DMS114 treated with DMSO at 0.1 percent for 48 hours (cell line): ENCODE results near the gene ZNF268.
A peak's percentile ranks its signal among the peaks of the same experiment; 100 is the strongest.

Experiments used
- DNase-seq: peaks from one replicate; lab custom pipeline; 2025; ENCODE audit not compliant: unreplicated experiment; lab: John Stamatoyannopoulos, UW

Gene ZNF268

DNA sequence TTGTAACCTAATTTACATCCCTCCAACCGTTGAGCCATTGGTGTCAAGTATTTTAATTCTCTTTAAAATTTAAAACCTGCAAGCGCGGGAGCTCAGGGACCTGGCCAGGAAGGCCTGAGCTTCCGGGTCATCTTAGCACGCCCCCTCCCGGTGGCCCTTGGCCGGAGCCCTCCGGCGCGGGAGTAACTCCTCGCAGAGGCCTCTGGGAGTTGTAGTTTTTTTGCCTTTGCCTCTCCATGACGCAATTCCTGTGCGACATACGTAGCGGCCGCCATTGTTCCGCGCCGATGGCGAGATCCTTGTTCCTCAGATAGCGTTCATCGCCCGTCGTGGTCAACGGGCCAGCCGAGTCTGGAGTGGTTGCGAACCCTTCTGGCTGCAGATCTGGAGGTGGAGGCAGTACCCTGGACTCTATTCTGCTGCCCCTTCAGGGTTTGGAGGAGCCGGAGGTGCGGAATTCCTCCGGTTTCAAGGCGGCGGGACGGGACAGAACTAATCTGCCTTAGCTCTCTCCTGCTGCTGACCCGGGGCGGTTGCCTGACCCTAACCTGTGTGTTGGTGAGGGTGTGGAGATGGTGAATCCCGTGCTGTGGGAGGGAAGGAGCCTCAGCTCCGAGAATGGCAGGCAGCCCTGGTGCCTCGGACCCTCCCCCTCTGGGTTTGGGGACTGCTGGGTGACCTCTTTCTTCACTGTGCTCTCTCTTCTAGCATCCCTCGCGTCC lies at the start of gene ZNF268:
Gene ZNF268, plus strand, starts transcription at position 258 of the 722 bp plus-strand sequence. CDS start 503 bp downstream, outside the sequence.
- peak; percentile 89 for DNase-seq

DNA sequence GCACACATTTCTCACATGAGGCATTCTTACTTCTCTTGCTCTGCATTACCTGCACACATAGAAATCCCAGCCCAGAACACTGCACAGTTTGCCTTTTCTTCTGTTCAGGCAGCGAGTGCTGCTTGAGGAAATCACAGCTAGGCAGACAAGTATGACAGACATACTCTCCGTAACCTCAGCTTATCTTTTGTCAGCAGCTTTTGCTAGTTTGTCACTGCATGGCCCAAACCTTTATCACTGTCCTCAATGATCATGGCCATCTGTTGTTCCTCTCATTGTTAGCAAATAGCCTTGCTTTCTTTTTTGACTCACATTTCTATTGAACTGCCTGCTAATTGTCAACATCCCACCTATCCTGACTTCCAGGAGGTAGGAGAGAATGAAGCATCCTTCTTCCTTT lies 45.5 kb upstream of the ZNF268 start:
- no peak for DNase-seq

DNA sequence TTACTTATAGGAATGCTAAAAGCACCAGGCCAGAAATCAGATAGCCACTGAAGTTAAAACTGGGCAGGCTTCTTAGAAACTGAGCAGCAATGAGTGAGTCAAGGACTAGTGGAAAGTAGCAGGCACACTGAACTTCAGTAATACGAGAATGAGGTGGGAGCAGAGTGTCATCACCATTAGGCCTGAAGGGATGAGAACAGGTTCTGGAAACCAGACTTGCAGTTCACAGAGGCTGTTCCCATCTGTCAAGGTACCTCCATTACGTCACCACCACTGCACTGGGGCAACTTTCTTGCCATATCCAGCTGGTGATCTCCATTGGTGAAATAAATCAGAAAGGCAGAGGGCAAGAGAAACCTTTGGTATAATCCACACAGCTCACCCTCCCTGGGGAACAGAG lies 35.3 kb upstream of the ZNF268 start:
- no peak for DNase-seq

DNA sequence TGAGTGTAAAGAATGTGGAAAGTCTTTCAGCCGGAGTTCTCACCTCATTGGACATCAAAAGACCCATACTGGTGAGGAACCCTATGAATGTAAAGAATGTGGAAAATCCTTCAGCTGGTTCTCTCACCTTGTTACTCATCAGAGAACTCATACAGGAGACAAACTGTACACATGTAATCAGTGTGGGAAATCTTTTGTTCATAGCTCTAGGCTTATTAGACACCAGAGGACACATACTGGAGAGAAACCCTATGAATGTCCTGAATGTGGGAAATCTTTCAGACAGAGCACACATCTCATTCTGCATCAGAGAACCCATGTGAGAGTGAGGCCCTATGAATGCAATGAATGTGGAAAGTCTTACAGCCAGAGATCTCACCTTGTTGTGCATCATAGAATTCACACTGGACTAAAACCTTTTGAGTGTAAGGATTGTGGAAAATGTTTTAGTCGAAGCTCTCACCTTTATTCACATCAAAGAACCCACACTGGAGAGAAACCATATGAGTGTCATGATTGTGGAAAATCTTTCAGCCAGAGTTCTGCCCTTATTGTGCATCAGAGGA lies 25.1 kb upstream of the ZNF268 start:
- no peak for DNase-seq

DNA sequence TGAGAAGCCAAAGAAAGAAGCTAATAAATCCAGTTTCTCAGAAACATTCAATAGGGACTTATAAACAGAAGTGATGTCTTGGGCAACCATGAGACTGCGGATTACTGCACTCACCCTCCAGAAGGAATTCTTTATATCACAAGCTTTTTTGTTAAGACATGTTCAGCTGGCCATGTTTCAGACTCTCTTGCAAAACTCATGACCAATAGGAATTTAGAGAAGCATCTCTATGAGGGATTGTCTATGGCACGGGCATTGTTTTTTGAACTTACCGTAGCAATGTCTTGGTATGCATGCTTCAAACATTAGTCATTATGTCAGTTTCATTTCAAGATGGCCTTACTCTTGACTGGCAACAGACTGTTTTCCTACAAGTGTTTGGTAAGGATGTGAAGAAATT lies 15.5 kb upstream of the ZNF268 start:
- no peak for DNase-seq

DNA sequence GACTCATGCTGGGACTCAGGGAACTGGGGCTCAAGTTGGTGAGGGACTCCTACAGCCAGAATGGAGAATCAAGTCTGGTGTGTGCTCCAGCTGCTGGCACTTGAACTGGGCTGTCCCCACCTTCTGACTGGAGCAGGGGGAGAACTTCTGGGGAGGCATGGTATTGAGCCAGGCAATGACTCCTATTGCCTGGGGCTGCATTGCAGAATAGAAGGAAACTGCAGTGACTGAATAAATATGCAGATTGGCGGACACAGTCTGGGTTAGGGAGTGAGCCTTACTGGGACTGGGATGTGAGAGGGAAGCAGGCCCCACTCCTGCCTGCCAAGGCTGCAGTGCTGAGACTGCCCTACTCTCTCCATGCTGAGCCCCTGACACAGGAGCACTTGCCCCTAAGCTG lies 8.8 kb upstream of the ZNF268 start:
- DNase-seq = no peak

DNA sequence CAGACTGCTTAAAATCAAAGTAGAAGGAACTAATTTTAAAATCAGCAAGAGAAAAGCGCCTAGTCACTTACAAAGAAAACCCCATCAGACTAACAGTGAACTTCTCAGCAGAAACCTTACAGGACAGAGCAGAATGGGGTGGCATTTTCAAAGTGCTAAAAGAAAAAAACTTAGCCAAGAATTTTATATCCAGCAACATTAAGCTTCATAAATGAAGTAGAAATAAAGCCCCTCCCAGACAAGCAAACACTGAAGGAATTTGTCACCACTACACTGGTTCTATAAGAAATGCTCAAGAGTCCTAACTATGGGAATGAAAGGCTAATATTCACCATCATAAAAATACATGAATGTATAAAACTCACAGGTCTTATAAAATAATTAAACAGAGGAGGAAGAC lies 6.4 kb upstream of the ZNF268 start:
- DNase-seq = no peak

DNA sequence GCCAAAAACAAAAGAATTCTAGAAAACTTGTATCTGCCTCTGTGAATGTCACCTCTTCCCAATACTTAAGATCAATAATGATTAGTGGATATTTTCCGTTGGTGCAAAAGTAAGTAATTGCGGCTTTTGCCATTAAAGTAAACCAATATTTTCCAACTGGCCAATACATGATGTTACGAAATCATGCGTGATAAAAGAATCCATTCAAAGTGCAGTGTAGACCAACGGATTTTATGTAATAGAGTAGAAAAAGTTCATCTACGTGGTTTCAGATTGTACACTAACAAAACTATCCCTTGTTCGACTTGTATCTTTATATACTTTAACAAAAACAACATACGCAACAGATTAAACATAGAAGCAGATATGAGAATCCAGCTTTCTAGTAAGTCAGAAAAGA lies 626 bp upstream of the ZNF268 start:
- no peak for DNase-seq

DNA sequence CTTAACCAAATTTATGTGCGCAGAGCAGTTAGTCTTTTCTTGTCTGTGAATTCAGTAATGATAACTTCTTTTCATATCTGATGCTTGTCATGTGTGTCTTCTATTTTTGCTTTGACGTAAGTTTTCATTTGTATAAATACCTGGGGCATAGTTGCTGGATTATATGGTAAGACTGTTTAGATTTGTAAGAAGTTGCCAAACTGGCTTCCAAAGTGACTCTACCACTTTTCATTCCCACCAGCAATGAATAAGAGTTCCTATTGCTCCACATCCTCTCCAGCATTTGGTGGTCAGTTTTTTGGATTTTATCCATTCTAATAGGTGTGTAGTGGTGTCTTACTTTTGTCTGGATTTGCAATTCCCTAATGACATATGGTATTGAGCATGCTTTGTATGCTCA lies 8.9 kb downstream of the ZNF268 start:
- no peak for DNase-seq

DNA sequence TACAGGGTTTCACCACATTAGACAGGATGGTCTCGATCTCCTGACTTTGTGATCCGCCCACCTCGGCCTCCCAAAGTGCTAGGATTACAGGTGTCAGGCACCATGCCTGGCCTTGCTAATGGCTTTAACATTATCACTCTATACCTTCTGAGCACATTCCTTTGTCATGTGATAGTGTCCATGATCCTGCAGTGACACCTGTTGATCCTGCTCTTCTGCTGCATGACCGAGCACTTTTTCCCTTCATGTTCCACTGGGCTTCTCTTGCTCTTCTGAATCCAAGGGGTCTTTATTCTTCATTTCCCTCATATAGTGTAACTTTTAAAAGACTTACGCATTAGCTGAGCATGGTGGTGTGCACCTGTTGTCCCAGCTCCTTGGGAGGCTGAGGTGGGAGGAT lies 11.6 kb downstream of the ZNF268 start:
- DNase-seq = no peak

DNA sequence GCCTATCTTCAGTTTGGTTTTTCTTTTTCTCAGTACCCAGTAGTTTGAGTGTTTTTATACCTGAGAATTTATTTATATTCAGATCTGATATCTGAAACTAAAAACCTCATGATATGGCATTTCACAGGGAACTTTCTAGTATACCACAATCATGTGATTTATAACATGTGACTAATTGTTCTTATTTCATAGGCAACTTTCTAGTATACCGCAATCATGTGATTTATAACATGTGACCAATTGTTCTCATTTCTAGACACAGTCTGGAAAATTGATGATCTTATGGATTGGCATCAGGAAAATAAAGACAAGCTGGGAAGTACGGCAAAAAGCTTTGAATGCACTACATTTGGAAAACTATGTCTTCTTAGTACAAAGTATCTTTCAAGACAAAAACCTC lies 20.6 kb downstream of the ZNF268 start:
- DNase-seq = no peak

DNA sequence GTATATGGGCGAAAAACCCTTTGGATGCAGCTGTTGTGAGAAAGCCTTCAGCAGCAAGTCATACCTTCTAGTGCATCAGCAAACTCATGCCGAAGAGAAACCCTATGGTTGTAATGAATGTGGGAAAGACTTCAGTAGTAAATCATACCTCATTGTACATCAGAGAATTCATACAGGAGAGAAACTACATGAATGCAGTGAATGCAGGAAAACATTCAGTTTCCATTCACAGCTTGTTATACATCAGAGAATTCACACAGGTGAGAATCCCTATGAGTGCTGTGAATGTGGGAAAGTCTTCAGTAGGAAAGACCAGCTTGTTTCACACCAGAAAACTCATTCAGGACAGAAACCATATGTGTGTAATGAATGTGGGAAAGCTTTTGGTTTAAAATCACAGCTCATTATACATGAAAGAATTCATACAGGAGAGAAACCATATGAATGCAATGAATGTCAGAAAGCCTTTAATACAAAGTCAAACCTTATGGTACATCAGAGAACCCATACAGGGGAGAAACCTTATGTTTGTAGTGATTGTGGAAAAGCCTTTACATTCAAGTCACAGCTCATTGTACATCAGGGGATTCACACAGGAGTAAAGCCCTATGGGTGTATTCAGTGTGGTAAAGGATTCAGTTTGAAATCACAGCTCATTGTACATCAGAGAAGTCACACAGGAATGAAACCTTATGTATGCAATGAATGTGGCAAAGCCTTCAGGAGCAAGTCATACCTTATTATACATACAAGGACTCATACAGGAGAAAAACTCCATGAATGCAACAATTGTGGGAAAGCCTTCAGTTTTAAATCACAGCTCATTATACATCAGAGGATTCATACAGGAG lies 21.4 kb downstream of the ZNF268 start:
- DNase-seq = no peak

DNA sequence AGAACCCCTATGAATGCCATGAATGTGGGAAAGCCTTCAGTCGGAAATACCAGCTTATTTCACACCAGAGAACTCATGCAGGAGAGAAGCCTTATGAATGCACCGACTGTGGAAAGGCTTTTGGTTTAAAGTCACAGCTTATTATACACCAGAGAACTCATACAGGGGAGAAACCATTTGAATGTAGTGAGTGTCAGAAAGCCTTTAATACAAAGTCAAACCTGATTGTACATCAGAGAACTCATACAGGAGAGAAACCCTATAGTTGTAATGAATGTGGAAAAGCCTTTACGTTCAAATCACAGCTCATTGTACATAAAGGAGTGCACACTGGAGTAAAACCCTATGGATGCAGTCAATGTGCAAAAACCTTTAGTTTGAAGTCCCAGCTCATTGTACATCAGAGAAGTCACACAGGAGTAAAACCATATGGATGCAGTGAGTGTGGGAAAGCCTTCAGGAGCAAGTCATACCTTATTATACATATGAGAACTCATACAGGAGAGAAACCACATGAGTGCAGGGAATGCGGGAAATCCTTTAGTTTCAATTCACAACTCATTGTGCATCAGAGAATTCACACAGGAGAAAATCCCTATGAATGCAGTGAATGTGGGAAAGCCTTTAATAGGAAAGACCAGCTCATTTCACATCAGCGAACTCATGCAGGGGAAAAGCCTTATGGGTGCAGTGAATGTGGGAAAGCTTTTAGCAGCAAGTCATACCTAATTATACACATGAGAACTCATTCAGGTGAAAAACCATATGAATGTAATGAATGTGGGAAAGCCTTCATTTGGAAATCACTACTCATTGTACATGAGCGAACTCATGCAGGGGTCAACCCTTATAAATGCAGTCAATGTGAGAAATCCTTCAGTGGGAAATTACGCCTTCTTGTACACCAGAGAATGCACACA lies 22.3 kb downstream of the ZNF268 start:
- no peak for DNase-seq

DNA sequence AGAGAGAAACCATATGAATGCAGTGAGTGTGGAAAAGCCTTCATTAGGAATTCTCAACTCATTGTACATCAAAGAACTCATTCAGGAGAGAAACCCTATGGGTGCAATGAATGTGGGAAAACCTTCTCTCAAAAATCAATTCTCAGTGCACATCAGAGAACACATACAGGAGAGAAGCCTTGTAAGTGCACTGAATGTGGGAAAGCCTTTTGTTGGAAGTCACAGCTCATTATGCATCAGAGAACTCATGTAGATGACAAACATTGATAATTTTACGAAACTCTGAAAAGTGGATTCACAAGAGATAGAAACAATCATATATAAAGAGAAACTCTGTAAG lies 22.9 kb downstream of the ZNF268 start:
- no peak for DNase-seq

DNA sequence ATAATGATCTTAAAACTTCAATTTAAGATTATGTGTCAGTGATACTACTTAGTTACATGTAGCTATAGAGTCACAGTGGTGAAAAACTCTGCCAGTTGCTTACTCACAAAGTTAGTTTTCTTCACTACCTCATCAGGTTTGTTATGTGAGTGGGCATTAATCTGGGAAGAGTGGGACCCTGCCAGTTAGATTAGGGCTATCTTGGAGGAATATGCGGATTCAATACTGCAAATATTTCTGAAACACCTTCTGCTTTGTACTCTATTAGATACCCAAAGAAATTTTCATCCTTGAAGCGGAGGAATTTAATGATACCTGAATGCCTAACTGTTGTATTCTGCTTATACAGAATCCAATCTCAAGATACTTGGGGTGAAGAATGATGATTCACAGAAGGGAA lies 25.1 kb downstream of the ZNF268 start:
- no peak for DNase-seq

DNA sequence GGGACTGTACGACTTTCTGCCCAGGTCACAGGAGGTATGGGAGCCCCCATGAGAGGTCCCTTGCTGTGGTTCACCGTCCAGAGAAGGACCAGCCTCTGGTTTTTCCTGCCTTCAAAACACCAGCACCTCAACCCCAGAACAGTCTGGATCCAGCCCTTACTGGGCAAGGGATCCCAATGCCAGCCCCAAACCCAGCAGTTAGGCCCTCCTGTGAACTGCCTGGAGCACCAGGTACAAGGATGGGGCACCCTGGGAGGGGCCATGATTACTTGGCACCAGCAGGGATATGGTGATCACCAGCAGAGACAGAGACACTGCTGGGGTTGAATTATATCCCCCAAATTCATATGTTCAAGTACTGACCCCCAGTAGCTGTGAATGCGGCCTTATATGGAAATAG lies 34.4 kb downstream of the ZNF268 start:
- DNase-seq = no peak

DNA sequence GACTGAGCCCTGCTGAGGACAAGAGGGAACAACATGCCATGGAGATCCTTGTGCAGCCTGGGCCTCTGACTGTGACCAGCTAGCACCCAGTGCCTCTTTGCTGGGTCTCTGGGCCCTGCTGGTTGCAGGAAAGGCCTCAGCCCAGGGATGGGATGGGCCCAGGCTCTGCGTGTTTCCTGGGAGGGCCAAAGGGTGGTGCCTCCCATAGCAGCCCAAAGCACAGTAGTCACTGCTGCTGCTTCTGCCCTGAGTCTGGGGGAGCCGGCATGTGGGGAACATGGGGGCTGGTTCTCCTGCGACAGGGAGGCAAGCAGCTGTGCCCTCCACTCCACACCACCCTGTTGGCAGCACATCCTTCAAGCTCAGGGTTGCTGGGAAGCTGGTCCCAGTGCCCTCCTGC lies 35.9 kb downstream of the ZNF268 start:
- DNase-seq = no peak

DNA sequence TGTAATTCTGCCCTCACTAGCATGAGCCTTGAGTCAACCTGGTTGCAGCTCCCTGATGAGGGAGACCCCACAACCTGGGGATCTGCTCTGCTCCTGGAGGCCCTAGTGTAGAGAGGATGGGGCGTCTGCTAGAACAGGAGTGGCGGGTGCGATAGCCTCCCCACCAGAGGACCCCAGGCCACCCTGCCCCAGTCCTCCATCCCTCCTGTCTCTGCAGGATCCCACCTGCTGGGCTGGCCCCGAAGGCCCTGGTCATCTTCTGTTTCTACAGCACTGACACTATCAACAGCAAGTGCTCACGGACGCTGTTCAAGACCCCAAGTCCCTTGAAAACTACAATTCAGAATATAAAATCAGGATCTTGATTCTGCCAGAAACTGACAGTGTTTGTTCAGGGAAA lies 39.2 kb downstream of the ZNF268 start:
- DNase-seq = no peak

DNA sequence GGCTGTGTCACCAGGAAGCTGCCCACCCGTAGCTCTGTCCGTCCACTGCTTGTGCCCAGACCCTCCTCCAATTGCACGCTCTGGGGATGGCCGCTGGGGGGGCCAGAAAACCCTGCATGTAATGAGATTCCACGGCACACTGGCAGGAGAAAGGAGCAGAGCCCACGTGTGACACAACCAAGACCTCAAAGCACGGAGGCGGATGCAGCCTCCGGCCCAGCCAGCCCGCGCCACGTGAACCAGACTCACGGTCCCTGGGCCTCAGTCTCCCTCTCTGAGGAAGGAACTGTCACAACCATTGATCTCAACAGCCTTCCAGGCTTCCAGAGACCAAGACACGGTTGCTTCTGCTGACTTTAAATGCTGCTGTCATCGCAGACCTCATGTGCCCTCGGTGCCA lies 39.9 kb downstream of the ZNF268 start:
- no peak for DNase-seq

DNA sequence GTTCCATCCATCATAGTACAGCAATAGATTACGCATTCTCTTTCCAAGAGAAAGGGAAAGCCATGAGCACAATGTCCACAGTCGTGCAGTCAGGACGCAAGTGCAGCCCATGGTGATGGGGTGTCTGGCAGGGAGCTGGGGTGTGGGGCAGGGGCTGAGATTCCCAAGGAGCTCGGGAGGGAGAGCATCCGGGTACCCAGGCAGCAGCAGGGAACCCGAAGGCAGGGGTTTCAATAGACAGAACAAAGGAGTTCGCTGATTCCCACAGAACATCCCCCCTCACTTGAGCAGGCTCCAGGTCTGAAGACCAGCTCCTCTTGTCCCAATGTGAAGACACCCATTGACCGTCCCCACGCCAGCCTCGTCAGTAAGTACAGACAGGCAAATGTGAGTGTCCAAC lies 40.9 kb downstream of the ZNF268 start:
- DNase-seq = no peak

DNA sequence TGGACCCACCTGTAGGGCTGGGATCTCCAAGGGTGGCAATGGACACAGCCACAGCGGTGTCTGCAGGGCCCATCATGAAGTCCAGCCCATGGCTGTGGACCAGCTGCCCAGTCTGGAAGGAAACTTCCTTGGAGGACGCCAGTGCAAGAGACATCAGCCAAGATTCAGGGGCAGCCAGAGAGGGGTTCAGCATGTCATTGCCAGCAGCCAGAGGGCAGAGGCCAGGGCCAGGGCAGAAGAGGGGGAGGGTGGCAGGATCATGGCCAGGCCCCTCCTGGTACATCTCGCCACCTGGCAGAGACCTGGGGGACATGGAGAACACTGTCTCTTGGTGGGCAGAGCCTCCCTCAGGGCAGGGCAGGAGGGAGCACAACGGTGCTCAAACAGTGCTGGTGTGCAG lies 44.2 kb downstream of the ZNF268 start:
- DNase-seq = no peak
